HFFc6 (cell line): Measurements from ENCODE around the gene CDH13. TPM values are rescaled to one million over a fixed set of nuclear protein-coding genes. Genes with fewer than 3 reads are reported as not detected.

ENCODE experiments used
- DNase-seq: peaks from one replicate; pipeline ENCODE4 v3.0.0-alpha.2; 2018
- H3K27ac Mint-ChIP-seq: 2 replicates; pipeline ENCODE4 v1.8.0; 2020; ENCODE audit warnings: mild to moderate bottlenecking, mixed read lengths
- H3K27me3 Mint-ChIP-seq: 2 replicates; pipeline ENCODE4 v1.8.0; 2021; ENCODE audit warnings: mild to moderate bottlenecking, moderate library complexity, mixed read lengths; ENCODE audit not compliant: insufficient read depth
- H3K36me3 Mint-ChIP-seq: 2 replicates; pipeline ENCODE4 v1.8.0; 2021; ENCODE audit warnings: low read depth, mixed read lengths
- H3K4me1 Mint-ChIP-seq: 2 replicates; pipeline ENCODE4 v1.8.0; 2020; ENCODE audit warnings: low read depth, mixed read lengths
- H3K4me3 Mint-ChIP-seq: 2 replicates; pipeline ENCODE4 v1.8.0; 2020; ENCODE audit warnings: mild to moderate bottlenecking, moderate library complexity, mixed read lengths
- H3K9me3 Mint-ChIP-seq: 2 replicates; pipeline ENCODE4 v1.8.0; 2020; ENCODE audit warnings: mild to moderate bottlenecking, mixed read lengths
- CTCF ChIP-seq: fragments of 200-600 bp; sonication (generic); IDR thresholded peaks from 2 replicates; pipeline ENCODE4 v1.5.0; 2021; ENCODE audit warnings: antibody characterized with exemption, mild to moderate bottlenecking
- total RNA-seq, 6 experiments: library from RNA; stranded (reverse); fragmentation: NEBNext Ultra II Directional; extraction: Animal tissue kit (Norgen Biotek cat#: 25700); gene quantifications; 2 replicates in 1 of 6; 3 replicates in 5 of 6; pipeline ENCODE4 v1.2.3, GENCODE V29; 2021

CDH13 gene
- total RNA-seq, 6 experiments from 2014 or later: 3.6 to 14.7 (median 4.7) TPM

- no peaks in the 10 kb centered on the region for H3K4me1 Mint-ChIP-seq
- H3K27me3 Mint-ChIP-seq: peaks cover 3% of the 10 kb centered on the region; the same call in 1 of the 2 replicates
- no peak overlapping the region for H3K27ac Mint-ChIP-seq
- no peak overlapping the region for H3K4me3 Mint-ChIP-seq
- TF ChIP-seq CTCF: no peak
- no peaks in the 10 kb centered on the region for H3K36me3 Mint-ChIP-seq
- no peak for DNase-seq
- H3K9me3 Mint-ChIP-seq: peaks cover 22% of the 10 kb centered on the region
Observed at GRCh38 chr16:83329441-83329840, 702.7 kb downstream of the CDH13 start.

GRCh38 chr16:83330251-83330650, 703.5 kb downstream of the CDH13 start:
- peaks cover 3% of the 10 kb centered on the region; the same call in 1 of the 2 replicates for H3K27me3 Mint-ChIP-seq

GRCh38 chr16:83335076-83335475, 708.3 kb downstream of the CDH13 start:
- Mint-ChIP-seq H3K27ac (no peak overlapping the region), H3K36me3 (no peaks in the 10 kb centered on the region), H3K9me3 (peaks cover 5% of the 10 kb centered on the region), H3K4me1 (peaks cover 9% of the 10 kb centered on the region; the same call in 1 of the 2 replicates), H3K27me3 (peaks cover 2% of the 10 kb centered on the region; the same call in 1 of the 2 replicates), H3K4me3 (no peak overlapping the region)
- no peak for DNase-seq
- no peak for TF ChIP-seq CTCF

More at GRCh38 chr16:83330251-83330650, 703.5 kb downstream of the CDH13 start:
- Mint-ChIP-seq H3K36me3 (no peaks in the 10 kb centered on the region), H3K4me3 (no peak overlapping the region), H3K27ac (no peak overlapping the region), H3K9me3 (peaks cover 18% of the 10 kb centered on the region), H3K4me1 (no peaks in the 10 kb centered on the region)
- no peak for DNase-seq
- no peak for TF ChIP-seq CTCF

GRCh38 chr16:83336603-83337002, 709.8 kb downstream of the CDH13 start:
- no peak for TF ChIP-seq CTCF
- peaks cover 2% of the 10 kb centered on the region; the same call in 1 of the 2 replicates for H3K27me3 Mint-ChIP-seq
- DNase-seq: peak; percentile 64
- H3K27ac Mint-ChIP-seq: no peak overlapping the region; the same call in 1 of the 2 replicates
- H3K4me1 Mint-ChIP-seq: peaks cover 9% of the 10 kb centered on the region; the same call in 1 of the 2 replicates
- H3K9me3 Mint-ChIP-seq: peaks cover 11% of the 10 kb centered on the region
- H3K36me3 Mint-ChIP-seq: no peaks in the 10 kb centered on the region
- no peak overlapping the region for H3K4me3 Mint-ChIP-seq

- no peak for TF ChIP-seq CTCF
- no peaks in the 10 kb centered on the region for H3K36me3 Mint-ChIP-seq
- DNase-seq: no peak
Observed at GRCh38 chr16:83338138-83338537, 711.4 kb downstream of the CDH13 start.

More at GRCh38 chr16:83338138-83338537, 711.4 kb downstream of the CDH13 start:
- H3K27ac Mint-ChIP-seq: no peak overlapping the region
- no peak overlapping the region for H3K4me3 Mint-ChIP-seq
- peaks cover 9% of the 10 kb centered on the region; the same call in 1 of the 2 replicates for H3K4me1 Mint-ChIP-seq
- peaks cover 11% of the 10 kb centered on the region for H3K9me3 Mint-ChIP-seq
- peaks cover 2% of the 10 kb centered on the region; the same call in 1 of the 2 replicates for H3K27me3 Mint-ChIP-seq
